ENCODE measurements around the gene CCL2.

CCL2 gene

DNA sequence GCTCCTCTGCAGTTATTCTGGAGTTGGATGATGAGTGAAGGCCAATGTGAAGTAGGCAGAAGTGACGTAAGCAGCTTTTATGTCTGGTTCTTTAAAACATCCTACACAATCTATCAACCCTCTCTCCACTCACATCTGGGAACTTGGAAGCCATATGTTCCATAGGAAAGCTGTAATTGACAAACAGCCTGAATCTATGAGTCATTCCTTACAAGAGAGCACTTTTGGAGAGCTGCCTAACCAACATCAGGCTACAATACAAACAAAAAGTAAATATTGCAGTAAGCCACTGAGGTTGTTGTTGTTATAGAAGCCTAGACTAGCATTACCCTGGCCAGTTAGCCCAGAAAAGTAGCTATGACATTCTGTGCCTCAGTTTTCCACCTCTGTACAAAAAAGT, 20.8 kb downstream of the CCL2 start:
- DNase-seq = no peak

DNA sequence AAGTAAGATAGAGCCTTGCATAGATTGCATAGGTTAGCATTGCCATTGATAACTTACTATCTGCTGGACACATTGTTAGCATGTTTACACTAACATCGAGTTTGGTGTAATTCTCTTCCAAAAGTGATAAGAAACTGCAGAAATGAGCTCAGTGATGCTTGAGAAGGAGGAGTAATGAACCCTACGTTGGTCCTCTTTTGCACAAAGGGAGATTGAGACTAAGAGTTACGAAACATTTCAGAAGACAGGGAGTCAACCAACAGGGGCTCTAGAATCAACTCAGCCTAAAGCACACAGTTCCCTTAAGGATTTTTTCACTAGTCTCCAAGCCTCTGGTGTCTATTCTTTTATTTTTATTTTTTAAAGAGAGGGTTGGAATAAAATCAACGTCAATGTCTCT, 21.7 kb downstream of the CCL2 start:
- DNase-seq = no peak

DNA sequence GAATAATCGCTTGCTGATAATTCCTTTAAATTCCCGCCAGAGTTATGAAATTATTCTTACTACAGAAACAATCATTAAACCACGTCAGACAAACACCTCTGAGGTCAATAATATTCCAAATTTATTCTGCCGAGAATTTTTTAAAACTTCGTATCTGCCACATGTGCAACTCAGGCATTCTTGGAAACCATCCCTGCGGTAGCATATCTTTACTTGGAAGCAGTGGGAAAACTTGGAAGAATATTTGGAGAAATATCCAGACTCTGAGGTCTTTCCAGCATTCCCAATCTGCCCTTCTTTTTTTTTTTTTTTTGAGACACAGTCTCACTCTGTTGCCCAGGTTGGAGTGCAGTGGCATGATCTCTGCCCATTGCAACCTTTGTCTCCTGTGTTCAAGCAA, 28.5 kb downstream of the CCL2 start:
- DNase-seq = no peak

DNA sequence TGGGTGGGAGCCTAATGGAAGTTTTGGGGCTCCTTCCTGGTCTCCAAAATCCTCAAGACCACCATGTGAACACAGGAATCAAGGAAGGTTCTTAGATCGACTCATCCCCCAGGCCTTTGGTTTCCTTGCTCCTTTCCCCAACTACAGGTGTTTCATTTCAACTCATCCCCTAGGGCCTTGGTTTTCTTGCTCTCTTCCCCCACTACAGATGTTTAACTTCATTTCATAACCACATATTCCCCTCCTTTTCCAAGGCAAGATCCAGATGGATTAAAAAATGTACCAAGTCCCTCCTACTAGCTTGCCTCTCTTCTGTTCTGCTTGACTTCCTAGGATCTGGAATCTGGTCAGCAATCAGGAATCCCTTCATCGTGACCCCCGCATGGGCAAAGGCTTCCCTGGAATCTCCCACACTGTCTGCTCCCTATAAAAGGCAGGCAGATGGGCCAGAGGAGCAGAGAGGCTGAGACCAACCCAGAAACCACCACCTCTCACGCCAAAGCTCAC, 30.3 kb downstream of the CCL2 start, which contains the start of gene CCL11:
TSS of gene CCL11 (plus strand) at position 457 of the 507 bp plus-strand sequence. CDS start 67 bp downstream, outside the sequence.
- no peak for DNase-seq

- no peak for DNase-seq
Observed at GRCh38 chr17:34287875-34288274, 32.8 kb downstream of the CCL2 start.

GRCh38 chr17:34290586-34290985, 35.5 kb downstream of the CCL2 start:
- DNase-seq = no peak

DNA sequence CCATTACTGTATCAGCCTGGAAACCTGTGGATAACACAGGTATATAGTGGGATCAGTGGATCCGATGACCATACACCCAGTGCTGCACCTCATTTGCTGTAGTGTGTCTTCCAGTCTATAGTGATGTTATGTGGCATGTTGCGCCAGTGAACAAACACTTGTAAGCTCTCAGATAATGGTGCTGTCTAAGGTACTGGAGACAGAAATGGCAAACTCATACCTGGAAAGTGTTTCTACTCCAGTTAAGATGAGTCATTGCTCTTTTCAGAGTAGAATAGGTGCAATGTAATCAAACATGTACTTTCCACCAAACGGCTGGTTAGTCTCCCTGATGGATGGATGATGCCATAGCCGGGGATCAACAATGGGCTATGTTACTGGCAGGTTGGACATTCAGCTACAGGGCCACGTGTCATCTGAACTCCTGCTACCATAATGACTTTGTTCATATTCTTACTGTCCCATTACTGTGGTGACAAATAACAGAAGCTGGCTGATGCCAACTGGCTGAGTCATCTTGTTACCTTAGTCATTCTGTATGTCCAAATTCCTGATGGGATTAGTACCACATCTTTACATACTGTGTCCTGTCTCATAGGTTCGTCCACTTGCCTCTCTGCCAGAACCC, 36.8 kb downstream of the CCL2 start:
- DNase-seq = no peak

GRCh38 chr17:34299027-34299426, 43.9 kb downstream of the CCL2 start:
- DNase-seq = no peak

- no peak for DNase-seq
Observed at GRCh38 chr17:34299956-34300577, 45.0 kb downstream of the CCL2 start.

- no peak for DNase-seq
Observed at GRCh38 chr17:34300652-34301370, 45.7 kb downstream of the CCL2 start.

DNA sequence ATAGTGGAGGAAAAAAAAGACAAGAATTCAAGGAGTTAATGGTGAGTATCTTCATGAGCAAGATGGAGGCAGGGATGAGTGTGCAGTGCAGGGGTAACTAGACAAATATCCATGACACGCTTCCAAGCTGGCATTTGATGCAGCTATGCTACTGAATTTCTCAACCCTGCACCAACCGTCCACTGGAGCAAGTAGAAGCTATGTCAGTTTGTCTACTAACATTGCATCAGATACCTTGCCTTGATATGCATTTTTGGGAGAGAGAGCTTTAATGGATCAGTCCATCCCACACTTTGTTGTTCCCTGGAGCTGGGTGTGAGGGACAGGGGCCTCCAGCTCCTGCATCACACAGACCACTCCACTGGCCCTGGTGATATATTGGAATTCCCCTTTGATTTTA, 46.9 kb downstream of the CCL2 start:
- DNase-seq = no peak

DNA sequence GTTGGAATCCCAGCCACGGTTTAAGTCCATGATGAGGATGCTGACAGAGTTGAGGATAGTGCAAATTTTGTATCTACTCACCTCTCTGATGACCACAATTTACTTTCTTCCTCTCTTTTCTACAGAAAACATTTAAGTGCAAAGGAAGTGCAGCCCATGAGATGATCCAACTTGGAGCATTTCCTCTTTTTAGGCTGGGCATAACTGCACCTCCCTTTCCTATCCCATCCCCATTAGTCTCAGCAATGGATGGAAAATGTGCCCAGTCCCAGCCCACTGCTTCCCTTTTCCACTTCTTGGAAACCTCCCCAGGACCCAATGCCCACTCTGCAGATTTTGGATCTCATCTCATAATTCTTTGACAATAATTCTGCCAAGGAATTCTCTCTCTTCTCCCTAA, 47.6 kb downstream of the CCL2 start:
- no peak for DNase-seq

- no peak for DNase-seq
Observed at GRCh38 chr17:34303606-34304005, 48.5 kb downstream of the CCL2 start.

DNA sequence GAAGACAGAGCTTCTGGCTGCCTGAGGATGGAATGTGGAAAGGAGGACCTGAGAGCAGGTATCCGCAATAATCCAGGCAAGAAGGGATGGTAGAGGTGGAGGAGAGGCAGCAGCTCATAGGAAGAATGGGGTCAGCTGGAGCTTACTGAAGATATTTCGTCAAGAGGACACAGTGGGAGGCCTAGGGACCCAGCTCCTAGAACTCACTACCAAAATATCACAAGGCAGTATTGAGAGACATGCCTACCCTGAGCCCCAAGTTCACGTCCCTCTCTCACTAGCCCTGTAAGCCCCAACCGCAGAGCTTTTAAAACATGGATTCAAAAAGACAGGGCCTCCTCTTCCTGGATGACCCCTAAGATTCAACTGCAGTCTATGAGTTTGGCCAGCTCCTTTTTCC, 50.0 kb downstream of the CCL2 start:
- DNase-seq = no peak

GRCh38 chr17:34305606-34306005, 50.5 kb downstream of the CCL2 start:
- DNase-seq = no peak

DNA sequence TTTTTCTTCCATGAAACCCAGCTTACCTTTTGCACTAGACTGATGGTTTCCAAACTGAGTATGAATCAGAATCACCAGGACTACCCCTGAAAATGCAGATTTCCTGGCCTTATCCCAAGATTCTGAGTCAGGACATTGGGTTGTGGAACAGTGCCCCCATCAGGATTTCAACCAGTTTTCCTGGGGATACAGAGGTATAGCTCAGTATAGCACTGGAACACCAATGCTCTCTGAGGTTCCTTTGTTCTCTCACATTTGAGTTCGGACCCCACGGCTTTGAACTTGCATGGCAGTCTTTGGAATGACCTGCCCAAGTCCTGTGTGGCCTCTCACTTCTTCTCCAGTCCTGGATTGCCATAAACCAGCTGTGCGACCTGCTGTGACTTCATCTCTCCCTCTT, 51.4 kb downstream of the CCL2 start:
- no peak for DNase-seq

Measured in CD4-positive, alpha-beta T cell treated with Interleukin-21 for 1 hour (primary cell).